RWPE1 (cell line): ENCODE results near the gene DHCR24.

Experiments used
- CTCF ChIA-PET: fragments of 350-600 bp; sonication (Branson Sonifier 250); formaldehyde crosslinking; extraction: SDS; loops from one replicate; lab custom pipeline; 2021; lab: Yijun Ruan, JAX
- POLR2A ChIA-PET: fragments of 400-600 bp; formaldehyde crosslinking; extraction: SDS; loops from one replicate; lab custom pipeline; 2020; ENCODE audit warnings: antibody characterized with exemption; ENCODE audit not compliant: low non-redundant PET; lab: Yijun Ruan, JAX
- DNase-seq: peaks from one replicate; pipeline ENCODE4 v3.0.0; 2012; ENCODE audit warnings: low spot score
- H3K27ac ChIP-seq: fragments of 450-650 bp; 2 replicates; pipeline ENCODE4 v1.5.1; 2017
- CTCF ChIP-seq: fragments of 450-650 bp; conservative IDR thresholded peaks from 2 replicates; pipeline ENCODE4 v1.5.1; 2017; ENCODE audit warnings: low read depth, mild to moderate bottlenecking

Gene DHCR24

GRCh38 chr1:54848134-54848948 is 38.7 kb downstream of the DHCR24 start:
- no peak for DNase-seq
- ChIA-PET POLR2A (no interaction called here), CTCF (interaction anchor here (2.0 kb wide), 1 partner anchor 174 kb away, joined by 7 read pairs; no protein-coding TSS in a partner anchor)
- no peak for TF ChIP-seq CTCF
- H3K27ac ChIP-seq, result peak overlapping the region; percentile 41

- no peak for TF ChIP-seq CTCF
- ChIA-PET CTCF (no interaction called here), POLR2A (no interaction called here)
- DNase-seq, result no peak
- no peak overlapping the region for H3K27ac ChIP-seq
Measured at GRCh38 chr1:54846716-54847284, 40.2 kb downstream of the DHCR24 start.

- no peak for TF ChIP-seq CTCF
- POLR2A ChIA-PET, result no interaction called here
- CTCF ChIA-PET, result no interaction called here
- no peak for DNase-seq
- no peak overlapping the region for H3K27ac ChIP-seq
Measured at GRCh38 chr1:54846301-54846700, 40.7 kb downstream of the DHCR24 start.

- DNase-seq, result no peak
- H3K27ac ChIP-seq, result 0 out of 2 replicates have a peak overlapping the region, but pooled peaks have one; percentile 16
- ChIA-PET CTCF (no interaction called here), POLR2A (no interaction called here)
- TF ChIP-seq CTCF, result no peak
Measured at GRCh38 chr1:54845772-54846171, 41.2 kb downstream of the DHCR24 start.

- ChIA-PET CTCF (no interaction called here), POLR2A (no interaction called here)
- TF ChIP-seq CTCF, result no peak
- no peak for DNase-seq
- no peak overlapping the region for H3K27ac ChIP-seq
Measured at GRCh38 chr1:54844564-54844963, 42.4 kb downstream of the DHCR24 start.

- no peak for TF ChIP-seq CTCF
- CTCF ChIA-PET, result no interaction called here
- H3K27ac ChIP-seq, result no peak overlapping the region
- no peak for DNase-seq
- POLR2A ChIA-PET, result interaction anchor here (0.6 kb wide), 1 partner anchor 235 kb away, joined by 3 read pairs; no protein-coding TSS in a partner anchor
Measured at GRCh38 chr1:54843449-54843848, 43.5 kb downstream of the DHCR24 start.
